NAMALWA (cell line): Measurements from ENCODE around the gene PCDHB10.
"Not testable (repeated sequence)": the region's sequence is repeated elsewhere in the genome, so short reads cannot be mapped to it uniquely, and the experiment has no call there.

Experiments used
- DNase-seq: peaks from one replicate; pipeline ENCODE4 v3.0.0-alpha.2; 2015; ENCODE audit warnings: low spot score

Gene PCDHB10

DNA sequence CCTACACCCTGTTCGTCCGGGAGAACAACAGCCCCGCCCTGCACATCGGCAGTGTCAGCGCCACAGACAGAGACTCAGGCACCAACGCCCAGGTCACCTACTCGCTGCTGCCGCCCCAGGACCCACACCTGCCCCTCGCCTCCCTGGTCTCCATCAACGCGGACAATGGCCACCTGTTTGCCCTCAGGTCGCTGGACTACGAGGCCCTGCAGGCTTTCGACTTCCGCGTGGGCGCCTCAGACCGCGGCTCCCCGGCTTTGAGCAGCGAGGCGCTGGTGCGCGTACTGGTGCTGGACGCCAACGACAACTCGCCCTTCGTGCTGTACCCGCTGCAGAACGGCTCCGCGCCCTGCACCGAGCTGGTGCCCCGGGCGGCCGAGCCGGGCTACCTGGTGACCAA, 3.5 kb upstream of the PCDHB10 start:
- not testable (repeated sequence) for DNase-seq

DNA sequence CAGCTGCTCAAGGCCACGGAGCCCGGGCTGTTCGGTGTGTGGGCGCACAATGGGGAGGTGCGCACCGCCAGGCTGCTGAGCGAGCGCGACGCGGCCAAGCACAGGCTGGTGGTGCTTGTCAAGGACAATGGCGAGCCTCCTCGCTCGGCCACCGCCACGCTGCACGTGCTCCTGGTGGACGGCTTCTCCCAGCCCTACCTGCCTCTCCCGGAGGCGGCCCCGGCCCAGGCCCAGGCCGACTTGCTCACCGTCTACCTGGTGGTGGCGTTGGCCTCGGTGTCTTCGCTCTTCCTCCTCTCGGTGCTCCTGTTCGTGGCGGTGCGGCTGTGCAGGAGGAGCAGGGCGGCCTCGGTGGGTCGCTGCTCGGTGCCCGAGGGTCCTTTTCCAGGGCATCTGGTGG, 3.0 kb upstream of the PCDHB10 start:
- not testable (repeated sequence) for DNase-seq

DNA sequence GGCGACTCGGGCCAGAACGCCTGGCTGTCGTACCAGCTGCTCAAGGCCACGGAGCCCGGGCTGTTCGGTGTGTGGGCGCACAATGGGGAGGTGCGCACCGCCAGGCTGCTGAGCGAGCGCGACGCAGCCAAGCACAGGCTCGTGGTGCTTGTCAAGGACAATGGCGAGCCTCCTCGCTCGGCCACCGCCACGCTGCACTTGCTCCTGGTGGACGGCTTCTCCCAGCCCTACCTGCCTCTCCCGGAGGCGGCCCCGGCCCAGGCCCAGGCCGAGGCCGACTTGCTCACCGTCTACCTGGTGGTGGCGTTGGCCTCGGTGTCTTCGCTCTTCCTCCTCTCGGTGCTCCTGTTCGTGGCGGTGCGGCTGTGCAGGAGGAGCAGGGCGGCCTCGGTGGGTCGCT, 2.2 kb downstream of the PCDHB10 start:
- not testable (repeated sequence) for DNase-seq

- DNase-seq: no peak
These were observed 4.2 kb downstream of the PCDHB10 start for GRCh38 chr5:141196363-141196762.

- peak; percentile 23 for DNase-seq
These were observed 7.4 kb downstream of the PCDHB10 start, which contains the start of gene PCDHB11 for GRCh38 chr5:141199359-141200235. PCDHB11 (plus strand) TSS chr5:141199627; CDS start chr5:141199775, 148 bp downstream.

DNA sequence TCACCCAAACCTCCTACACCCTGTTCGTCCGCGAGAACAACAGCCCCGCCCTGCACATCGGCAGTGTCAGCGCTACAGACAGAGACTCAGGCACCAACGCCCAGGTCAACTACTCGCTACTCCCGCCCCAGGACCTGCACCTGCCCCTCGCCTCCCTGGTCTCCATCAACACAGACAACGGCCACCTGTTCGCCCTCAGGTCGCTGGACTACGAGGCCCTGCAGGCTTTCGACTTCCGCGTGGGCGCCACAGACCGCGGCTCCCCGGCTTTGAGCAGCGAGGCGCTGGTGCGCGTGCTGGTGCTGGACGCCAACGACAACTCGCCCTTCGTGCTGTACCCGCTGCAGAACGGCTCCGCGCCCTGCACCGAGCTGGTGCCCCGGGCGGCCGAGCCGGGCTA, 9.0 kb downstream of the PCDHB10 start:
- DNase-seq: not testable (repeated sequence)

- not testable (repeated sequence) for DNase-seq
These were observed 9.5 kb downstream of the PCDHB10 start for GRCh38 chr5:141201646-141202045.

DNA sequence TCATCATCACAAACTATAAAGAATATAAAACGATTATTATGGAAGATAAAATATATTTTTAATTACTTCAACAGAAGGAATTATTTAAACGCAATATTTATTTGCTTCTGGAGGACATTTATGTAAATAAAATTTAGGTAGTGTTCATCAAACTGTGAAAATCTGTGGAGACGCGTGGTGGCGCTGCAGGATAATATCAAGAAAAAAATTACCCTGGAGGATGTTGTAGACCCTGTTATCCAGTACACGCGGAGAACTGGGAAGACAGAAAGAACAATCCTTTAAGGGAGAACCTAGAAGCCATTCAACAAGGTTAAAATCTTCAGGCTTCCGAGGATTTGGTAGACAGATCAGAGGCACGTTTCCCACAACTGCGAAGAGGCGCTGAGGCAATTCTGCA, 16.3 kb downstream of the PCDHB10 start, which contains the start of gene PCDHB12:
PCDHB12 (plus strand) TSS at position 242 of the 400 bp plus-strand sequence. CDS start 189 bp downstream, outside the sequence.
- DNase-seq: peak; percentile 49

GRCh38 chr5:141210281-141210680, 18.1 kb downstream of the PCDHB10 start:
- not testable (repeated sequence) for DNase-seq

DNA sequence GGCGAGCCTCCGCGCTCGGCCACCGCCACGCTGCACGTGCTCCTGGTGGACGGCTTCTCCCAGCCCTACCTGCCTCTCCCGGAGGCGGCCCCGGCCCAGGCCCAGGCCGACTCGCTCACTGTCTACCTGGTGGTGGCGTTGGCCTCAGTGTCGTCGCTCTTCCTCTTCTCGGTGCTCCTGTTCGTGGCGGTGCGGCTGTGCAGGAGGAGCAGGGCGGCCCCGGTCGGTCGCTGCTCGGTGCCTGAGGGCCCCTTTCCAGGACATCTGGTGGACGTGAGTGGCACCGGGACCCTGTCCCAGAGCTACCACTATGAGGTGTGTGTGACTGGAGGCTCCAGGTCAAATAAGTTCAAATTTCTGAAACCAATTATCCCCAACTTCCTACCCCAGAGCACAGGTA, 18.7 kb downstream of the PCDHB10 start:
- not testable (repeated sequence) for DNase-seq

DNA sequence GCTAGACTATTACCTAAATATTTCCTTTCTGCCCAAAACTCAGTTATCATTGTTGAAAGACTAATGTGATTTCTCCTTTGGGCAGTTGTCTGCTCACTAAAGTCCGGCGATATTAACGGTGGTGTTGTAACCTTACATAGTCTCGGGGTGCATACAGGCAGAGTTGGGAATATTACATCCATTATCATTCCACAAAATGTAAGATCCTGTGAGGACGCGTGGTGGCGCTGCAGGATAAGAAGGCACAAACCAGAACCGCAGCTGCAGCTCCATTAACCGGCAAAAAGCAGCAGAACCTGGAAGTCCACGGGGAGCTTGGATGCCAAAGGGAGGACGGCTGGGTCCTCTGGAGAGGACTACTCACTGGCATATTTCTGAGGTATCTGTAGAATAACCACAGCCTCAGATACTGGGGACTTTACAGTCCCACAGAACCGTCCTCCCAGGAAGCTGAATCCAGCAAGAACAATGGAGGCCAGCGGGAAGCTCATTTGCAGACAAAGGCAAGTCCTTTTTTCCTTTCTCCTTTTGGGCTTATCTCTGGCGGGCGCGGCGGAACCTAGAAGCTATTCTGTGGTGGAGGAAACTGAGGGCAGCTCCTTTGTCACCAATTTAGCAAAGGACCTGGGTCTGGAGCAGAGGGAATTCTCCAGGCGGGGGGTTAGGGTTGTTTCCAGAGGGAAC, 21.6 kb downstream of the PCDHB10 start, which contains the start of gene PCDHB13:
PCDHB13 (plus strand) TSS at position 264 of the 684 bp plus-strand sequence; CDS start at position 469, 205 bp downstream.
- peak; percentile 26 for DNase-seq

DNA sequence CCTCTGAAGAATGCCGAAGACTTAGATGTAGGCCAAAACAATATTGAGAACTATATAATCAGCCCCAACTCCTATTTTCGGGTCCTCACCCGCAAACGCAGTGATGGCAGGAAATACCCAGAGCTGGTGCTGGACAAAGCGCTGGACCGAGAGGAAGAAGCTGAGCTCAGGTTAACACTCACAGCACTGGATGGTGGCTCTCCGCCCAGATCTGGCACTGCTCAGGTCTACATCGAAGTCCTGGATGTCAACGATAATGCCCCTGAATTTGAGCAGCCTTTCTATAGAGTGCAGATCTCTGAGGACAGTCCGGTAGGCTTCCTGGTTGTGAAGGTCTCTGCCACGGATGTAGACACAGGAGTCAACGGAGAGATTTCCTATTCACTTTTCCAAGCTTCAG, 22.4 kb downstream of the PCDHB10 start:
- DNase-seq: not testable (repeated sequence)

- DNase-seq: not testable (repeated sequence)
These were observed 23.4 kb downstream of the PCDHB10 start for GRCh38 chr5:141215504-141215903.

GRCh38 chr5:141216035-141216434, 23.9 kb downstream of the PCDHB10 start:
- not testable (repeated sequence) for DNase-seq

GRCh38 chr5:141223112-141223783, 31.1 kb downstream of the PCDHB10 start, which contains the start of gene PCDHB14:
PCDHB14 (plus strand) TSS chr5:141223343; CDS start chr5:141223506, 163 bp downstream.
- DNase-seq: peak; percentile 56

DNA sequence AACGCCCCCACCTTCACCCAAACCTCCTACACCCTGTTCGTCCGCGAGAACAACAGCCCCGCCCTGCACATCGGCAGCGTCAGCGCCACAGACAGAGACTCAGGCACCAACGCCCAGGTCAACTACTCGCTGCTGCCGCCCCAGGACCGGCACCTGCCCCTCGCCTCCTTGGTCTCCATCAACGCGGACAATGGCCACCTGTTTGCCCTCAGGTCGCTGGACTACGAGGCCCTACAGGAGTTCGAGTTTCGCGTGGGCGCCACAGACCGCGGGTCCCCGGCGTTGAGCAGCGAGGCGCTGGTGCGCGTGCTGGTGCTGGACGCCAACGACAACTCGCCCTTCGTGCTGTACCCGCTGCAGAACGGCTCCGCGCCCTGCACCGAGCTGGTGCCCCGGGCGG, 32.7 kb downstream of the PCDHB10 start:
- DNase-seq: not testable (repeated sequence)

GRCh38 chr5:141225421-141225820, 33.3 kb downstream of the PCDHB10 start:
- DNase-seq: not testable (repeated sequence)

DNA sequence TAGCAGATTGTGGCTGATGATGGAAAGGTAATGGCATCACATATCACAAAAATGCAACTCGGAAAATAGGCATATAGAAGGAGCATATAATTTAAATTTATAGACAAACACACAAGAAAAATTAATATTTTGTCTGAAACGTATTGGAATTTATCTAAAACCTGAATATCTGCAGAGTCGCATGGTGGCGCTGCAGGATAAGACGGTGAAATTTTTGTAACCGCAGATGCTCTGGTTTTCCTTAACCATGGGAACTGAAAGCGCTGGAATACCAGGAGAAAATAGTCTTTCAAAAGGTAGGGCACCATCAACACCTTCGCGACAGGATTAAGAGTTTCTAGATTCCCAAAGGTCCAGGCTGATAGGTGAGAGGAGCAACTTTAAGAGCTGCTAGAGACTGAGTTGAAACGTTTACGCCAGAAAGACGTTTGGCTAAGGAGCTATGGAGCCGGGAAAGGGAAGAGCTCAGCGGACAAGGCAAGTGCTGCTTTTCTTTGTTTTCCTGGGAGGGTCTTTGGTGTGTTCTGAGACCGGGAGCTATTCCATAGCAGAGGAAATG, 42.0 kb downstream of the PCDHB10 start:
- DNase-seq: no peak

GRCh38 chr5:141235922-141236321, 43.8 kb downstream of the PCDHB10 start:
- not testable (repeated sequence) for DNase-seq

- DNase-seq: no peak
These were observed 44.6 kb downstream of the PCDHB10 start for GRCh38 chr5:141236516-141237313.

- no peak for DNase-seq
These were observed 49.3 kb downstream of the PCDHB10 start for GRCh38 chr5:141241496-141241895.
